ENCODE measurements around the gene TMC7. TPM values are rescaled to one million over a fixed set of nuclear protein-coding genes. Genes with fewer than 3 reads are reported as not detected.

The TMC7 gene
- total and polyA plus RNA-seq, 4 donors, result 0.06 to 0.42 (median 0.09) TPM

GRCh38 chr16:18958621-18959029 is 25.1 kb upstream of the TMC7 start:
- H3K36me3 ChIP-seq (ENCODE audit: control insufficient read depth in 4 of 4, insufficient read depth in 3 of 4, low read depth in 1 of 4, low read length in 3 of 4), result no peaks in the 10 kb centered on the region
- no peaks in the 10 kb centered on the region for H3K9me3 ChIP-seq (ENCODE audit: control insufficient read depth in 4 of 4, low read length in 3 of 4)
- TF ChIP-seq YY1 (IDR thresholded peaks at IDR 0.05) (no peak), EGR1 (IDR thresholded peaks at IDR 0.05; ENCODE audit: low read depth in 2 of 2) (no peak), FOXA2 (IDR thresholded peaks at IDR 0.05) (no peak), TAF1 (conservative IDR thresholded peaks at IDR 0.05) (no peak), CTCF (IDR thresholded peaks at IDR 0.05; ENCODE audit: low read depth, low read length, missing input control) (no peak), NR2F2 (IDR thresholded peaks at IDR 0.05) (no peak), GABPA (IDR thresholded peaks at IDR 0.05 in 1 of 2, conservative IDR thresholded peaks at IDR 0.05 in 1 of 2) (no peak), MAX (IDR thresholded peaks at IDR 0.05) (no peak), HNF4A (conservative IDR thresholded peaks at IDR 0.05) (no peak), RXRA (IDR thresholded peaks at IDR 0.05) (no peak), FOXA1 (IDR thresholded peaks at IDR 0.05) (no peak), RAD21 (IDR thresholded peaks at IDR 0.05) (no peak), JUND (IDR thresholded peaks at IDR 0.05) (no peak), HNF4G (IDR thresholded peaks at IDR 0.05) (no peak), SP1 (IDR thresholded peaks at IDR 0.05) (no peak)
- TF ChIP-seq, protein P1, sequence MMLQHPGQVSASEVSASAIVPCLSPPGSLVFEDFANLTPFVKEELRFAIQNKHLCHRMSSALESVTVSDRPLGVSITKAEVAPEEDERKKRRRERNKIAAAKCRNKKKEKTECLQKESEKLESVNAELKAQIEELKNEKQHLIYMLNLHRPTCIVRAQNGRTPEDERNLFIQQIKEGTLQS (IDR thresholded peaks at IDR 0.05), result no peak
- TF ChIP-seq, protein P2, sequence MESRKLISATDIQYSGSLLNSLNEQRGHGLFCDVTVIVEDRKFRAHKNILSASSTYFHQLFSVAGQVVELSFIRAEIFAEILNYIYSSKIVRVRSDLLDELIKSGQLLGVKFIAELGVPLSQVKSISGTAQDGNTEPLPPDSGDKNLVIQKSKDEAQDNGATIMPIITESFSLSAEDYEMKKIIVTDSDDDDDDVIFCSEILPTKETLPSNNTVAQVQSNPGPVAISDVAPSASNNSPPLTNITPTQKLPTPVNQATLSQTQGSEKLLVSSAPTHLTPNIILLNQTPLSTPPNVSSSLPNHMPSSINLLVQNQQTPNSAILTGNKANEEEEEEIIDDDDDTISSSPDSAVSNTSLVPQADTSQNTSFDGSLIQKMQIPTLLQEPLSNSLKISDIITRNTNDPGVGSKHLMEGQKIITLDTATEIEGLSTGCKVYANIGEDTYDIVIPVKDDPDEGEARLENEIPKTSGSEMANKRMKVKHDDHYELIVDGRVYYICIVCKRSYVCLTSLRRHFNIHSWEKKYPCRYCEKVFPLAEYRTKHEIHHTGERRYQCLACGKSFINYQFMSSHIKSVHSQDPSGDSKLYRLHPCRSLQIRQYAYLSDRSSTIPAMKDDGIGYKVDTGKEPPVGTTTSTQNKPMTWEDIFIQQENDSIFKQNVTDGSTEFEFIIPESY (IDR thresholded peaks at IDR 0.05), result no peak
- TF ChIP-seq, protein P3, sequence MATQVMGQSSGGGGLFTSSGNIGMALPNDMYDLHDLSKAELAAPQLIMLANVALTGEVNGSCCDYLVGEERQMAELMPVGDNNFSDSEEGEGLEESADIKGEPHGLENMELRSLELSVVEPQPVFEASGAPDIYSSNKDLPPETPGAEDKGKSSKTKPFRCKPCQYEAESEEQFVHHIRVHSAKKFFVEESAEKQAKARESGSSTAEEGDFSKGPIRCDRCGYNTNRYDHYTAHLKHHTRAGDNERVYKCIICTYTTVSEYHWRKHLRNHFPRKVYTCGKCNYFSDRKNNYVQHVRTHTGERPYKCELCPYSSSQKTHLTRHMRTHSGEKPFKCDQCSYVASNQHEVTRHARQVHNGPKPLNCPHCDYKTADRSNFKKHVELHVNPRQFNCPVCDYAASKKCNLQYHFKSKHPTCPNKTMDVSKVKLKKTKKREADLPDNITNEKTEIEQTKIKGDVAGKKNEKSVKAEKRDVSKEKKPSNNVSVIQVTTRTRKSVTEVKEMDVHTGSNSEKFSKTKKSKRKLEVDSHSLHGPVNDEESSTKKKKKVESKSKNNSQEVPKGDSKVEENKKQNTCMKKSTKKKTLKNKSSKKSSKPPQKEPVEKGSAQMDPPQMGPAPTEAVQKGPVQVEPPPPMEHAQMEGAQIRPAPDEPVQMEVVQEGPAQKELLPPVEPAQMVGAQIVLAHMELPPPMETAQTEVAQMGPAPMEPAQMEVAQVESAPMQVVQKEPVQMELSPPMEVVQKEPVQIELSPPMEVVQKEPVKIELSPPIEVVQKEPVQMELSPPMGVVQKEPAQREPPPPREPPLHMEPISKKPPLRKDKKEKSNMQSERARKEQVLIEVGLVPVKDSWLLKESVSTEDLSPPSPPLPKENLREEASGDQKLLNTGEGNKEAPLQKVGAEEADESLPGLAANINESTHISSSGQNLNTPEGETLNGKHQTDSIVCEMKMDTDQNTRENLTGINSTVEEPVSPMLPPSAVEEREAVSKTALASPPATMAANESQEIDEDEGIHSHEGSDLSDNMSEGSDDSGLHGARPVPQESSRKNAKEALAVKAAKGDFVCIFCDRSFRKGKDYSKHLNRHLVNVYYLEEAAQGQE (IDR thresholded peaks at IDR 0.05), result no peak
- DNase-seq (ENCODE audit: low spot score), result no peak
- no peaks in the 10 kb centered on the region for H3K27me3 ChIP-seq (ENCODE audit: control insufficient read depth in 4 of 4, insufficient read depth in 4 of 4, low read length in 3 of 4)
- WGBS, result 86% methylated on average over 2 of the region's 2 CpGs
- no peak overlapping the region for H3K27ac ChIP-seq (ENCODE audit: low read depth in 1 of 2, low read length in 2 of 2)
- no peak overlapping the region for H3K4me3 ChIP-seq (ENCODE audit: low read depth in 1 of 3, low read length in 3 of 3)
- no peak overlapping the region for H3K9ac ChIP-seq (ENCODE audit: low read depth in 1 of 2, low read length in 2 of 2)
- H3K4me1 ChIP-seq (ENCODE audit: control insufficient read depth in 4 of 4, insufficient read depth in 4 of 4, low read length in 3 of 4), result peaks cover 0 to 4% (median 0%) of the 10 kb centered on the region in 4 donors

Measured in liver (tissue), 9 donors.